OCI-LY7 (cell line): ENCODE data around the gene TNRC6C. TPM values are rescaled to one million over a fixed set of nuclear protein-coding genes. Genes with fewer than 3 reads are reported as not detected.

Source experiments
- BruUV-seq: library from RNA; stranded (reverse); fragments of 400-500 nt; replicated peaks from 2 replicates; lab custom pipeline; 2021; lab: Mats Ljungman, UMichigan
- CTCF ChIA-PET: fragments of 300-600 bp; sonication (Branson Sonifier 250); formaldehyde crosslinking; loops from one replicate; lab custom pipeline; 2022; ENCODE audit warnings: antibody characterized with exemption; ENCODE audit not compliant: unreplicated experiment; lab: Charles Lee
- POLR2A ChIA-PET: fragments of 300-600 bp; sonication (Branson Sonifier 250); formaldehyde crosslinking; loops from one replicate; lab custom pipeline; 2022; ENCODE audit warnings: antibody characterized with exemption; lab: Charles Lee
- DNase-seq: peaks from one replicate; pipeline ENCODE4 v3.0.0-alpha.2; 2015; ENCODE audit warnings: low spot score
- H2AFZ ChIP-seq: fragments of 200-600 bp; sonication (generic), shearing (Covaris generic); 2 replicates; pipeline ENCODE4 v1.6.1; 2014; ENCODE audit warnings: mild to moderate bottlenecking, antibody characterized with exemption, low read length, moderate library complexity
- H3K27ac ChIP-seq: fragments of 200-600 bp; sonication (generic); 2 replicates; pipeline ENCODE4 v1.5.1; 2014; ENCODE audit warnings: mixed run types, low read depth, mild to moderate bottlenecking, moderate library complexity, low read length, inconsistent platforms; ENCODE audit not compliant: poor library complexity, severe bottlenecking
- H3K36me3 ChIP-seq: fragments of 200-600 bp; sonication (generic); 2 replicates; pipeline ENCODE4 v1.6.1; 2014; ENCODE audit warnings: mild to moderate bottlenecking, antibody characterized with exemption, low read length, moderate library complexity, mixed read lengths; ENCODE audit not compliant: insufficient read depth
- H3K4me1 ChIP-seq: fragments of 200-600 bp; sonication (generic); 2 replicates; pipeline ENCODE4 v1.5.1; 2014; ENCODE audit warnings: mild to moderate bottlenecking, low read length; ENCODE audit not compliant: insufficient read depth, poor library complexity, severe bottlenecking
- H3K4me2 ChIP-seq: fragments of 200-600 bp; sonication (generic); 2 replicates; pipeline ENCODE4 v1.6.1; 2014; ENCODE audit warnings: mild to moderate bottlenecking, low read length
- H3K4me3 ChIP-seq: fragments of 200-600 bp; sonication (generic); 2 replicates; pipeline ENCODE4 v1.5.1; 2014; ENCODE audit warnings: mild to moderate bottlenecking, low read depth, low read length; ENCODE audit not compliant: poor library complexity, severe bottlenecking
- H3K79me2 ChIP-seq: fragments of 200-600 bp; sonication (generic); 2 replicates; pipeline ENCODE4 v1.6.1; 2016; ENCODE audit warnings: low read depth, mild to moderate bottlenecking, low read length, moderate library complexity, mixed read lengths; ENCODE audit not compliant: insufficient read depth
- H3K9me2 ChIP-seq: fragments of 200-600 bp; sonication (generic); 2 replicates; pipeline ENCODE4 v1.6.1; 2016; ENCODE audit warnings: mild to moderate bottlenecking, low read length, mixed read lengths; ENCODE audit not compliant: insufficient read depth
- H3K9me3 ChIP-seq: fragments of 200-600 bp; sonication (generic); 2 replicates; pipeline ENCODE4 v1.6.1; 2014; ENCODE audit warnings: mild to moderate bottlenecking, mixed run types, low read length, mixed read lengths
- H4K20me1 ChIP-seq: fragments of 200-600 bp; sonication (generic); 2 replicates; pipeline ENCODE4 v1.6.1; 2014; ENCODE audit warnings: mild to moderate bottlenecking, antibody characterized with exemption, low read length, moderate library complexity, mixed read lengths; ENCODE audit not compliant: insufficient read depth
- EZH2phosphoT487 ChIP-seq: fragments of 200-600 bp; sonication (generic); IDR thresholded peaks from 2 replicates; pipeline ENCODE4 v1.6.1; 2018; ENCODE audit warnings: low read depth, borderline replicate concordance, mild to moderate bottlenecking, mixed run types, antibody characterized with exemption, low read length, moderate library complexity, mixed read lengths
- intact Hi-C: fragments of 100-400 bp; cut with micrococcal nuclease; formaldehyde crosslinking; loops from one replicate; pipeline ENCODE4 v1.10.0; 2022; ENCODE audit not compliant: unreplicated experiment
- total RNA-seq, 2 experiments: library from RNA; depleted of rRNA in 1 of 2; stranded (reverse); fragments of >200 nt in 1 of 2; shearing (Covaris generic) in 1 of 2; gene quantifications; 2 replicates each; pipeline ENCODE4 v1.2.3, GENCODE V29; 2014 to 2022
- TF ChIP-seq, protein P1 (sequence below): fragments of 200-600 bp; sonication (generic); conservative IDR thresholded peaks from 2 replicates; pipeline ENCODE4 v1.5.1; 2014; ENCODE audit warnings: mild to moderate bottlenecking, antibody characterized with exemption, low read length, moderate library complexity, mixed read lengths

The TNRC6C gene
- total RNA-seq, 2 experiments from 2014 or later, result 8.5 to 25.2 TPM

DNA sequence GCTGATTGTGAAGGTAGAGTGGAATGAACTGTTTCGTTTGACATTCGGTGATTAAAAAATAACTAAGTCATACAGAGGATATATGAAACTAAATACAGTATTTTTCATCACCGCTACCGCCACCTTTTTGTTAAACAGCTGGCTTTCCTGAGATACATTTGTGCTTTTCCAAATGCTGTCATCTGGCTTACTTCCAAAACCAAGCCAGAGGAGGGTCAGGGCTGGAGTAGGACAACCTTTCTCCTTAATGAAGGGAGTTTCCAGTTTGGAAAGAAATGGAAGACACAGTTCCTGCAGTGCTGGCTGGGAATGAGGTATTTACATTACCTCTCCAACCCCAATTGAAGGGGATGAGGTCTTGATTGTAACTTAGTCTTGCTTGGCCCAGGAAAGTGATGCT, 3.2 kb downstream of the TNRC6C start:
- no peak overlapping the region for H3K4me3 ChIP-seq
- H3K36me3 ChIP-seq, result no peaks in the 10 kb centered on the region
- peaks cover 29% of the 10 kb centered on the region for H3K4me1 ChIP-seq
- no peaks in the 10 kb centered on the region for H3K9me2 ChIP-seq
- no peak overlapping the region for H3K4me2 ChIP-seq
- TSS peak; percentile 28 for BruUV-seq
- POLR2A ChIA-PET, result interaction anchor here (1.2 kb wide), 1 partner anchor 92 kb away, joined by 3 read pairs; no protein-coding TSS in a partner anchor
- H3K27ac ChIP-seq, result no peak overlapping the region
- DNase-seq, result no peak
- no peaks in the 10 kb centered on the region for H3K9me3 ChIP-seq
- intact Hi-C loops, result no loop called here
- peaks cover 58% of the 10 kb centered on the region for H3K79me2 ChIP-seq
- CTCF ChIA-PET, result no interaction called here
- TF ChIP-seq, protein P1, sequence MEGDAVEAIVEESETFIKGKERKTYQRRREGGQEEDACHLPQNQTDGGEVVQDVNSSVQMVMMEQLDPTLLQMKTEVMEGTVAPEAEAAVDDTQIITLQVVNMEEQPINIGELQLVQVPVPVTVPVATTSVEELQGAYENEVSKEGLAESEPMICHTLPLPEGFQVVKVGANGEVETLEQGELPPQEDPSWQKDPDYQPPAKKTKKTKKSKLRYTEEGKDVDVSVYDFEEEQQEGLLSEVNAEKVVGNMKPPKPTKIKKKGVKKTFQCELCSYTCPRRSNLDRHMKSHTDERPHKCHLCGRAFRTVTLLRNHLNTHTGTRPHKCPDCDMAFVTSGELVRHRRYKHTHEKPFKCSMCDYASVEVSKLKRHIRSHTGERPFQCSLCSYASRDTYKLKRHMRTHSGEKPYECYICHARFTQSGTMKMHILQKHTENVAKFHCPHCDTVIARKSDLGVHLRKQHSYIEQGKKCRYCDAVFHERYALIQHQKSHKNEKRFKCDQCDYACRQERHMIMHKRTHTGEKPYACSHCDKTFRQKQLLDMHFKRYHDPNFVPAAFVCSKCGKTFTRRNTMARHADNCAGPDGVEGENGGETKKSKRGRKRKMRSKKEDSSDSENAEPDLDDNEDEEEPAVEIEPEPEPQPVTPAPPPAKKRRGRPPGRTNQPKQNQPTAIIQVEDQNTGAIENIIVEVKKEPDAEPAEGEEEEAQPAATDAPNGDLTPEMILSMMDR, result no peak
- no peak for TF ChIP-seq EZH2phosphoT487
- H4K20me1 ChIP-seq, result peaks cover 57% of the 10 kb centered on the region
- H2AFZ ChIP-seq, result no peak overlapping the region

DNA sequence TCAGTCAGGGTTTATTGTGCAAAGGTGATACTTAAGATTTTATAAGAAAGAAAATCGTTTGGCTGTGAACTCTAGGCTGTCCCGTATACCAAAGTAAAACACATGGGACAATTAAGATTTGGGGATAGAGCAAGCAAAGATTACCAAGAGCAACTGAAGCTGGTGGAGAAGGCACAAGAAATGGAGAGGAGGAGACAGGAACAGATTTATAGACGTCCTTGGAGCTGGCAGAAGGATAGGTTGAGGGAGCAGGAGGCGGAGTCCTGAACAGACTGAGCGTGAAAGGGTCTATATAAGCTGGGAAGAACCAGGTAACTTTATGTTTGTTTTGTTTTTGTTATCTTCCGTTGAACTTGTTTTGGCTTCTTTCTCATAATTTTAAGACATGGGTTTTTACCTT, 3.8 kb downstream of the TNRC6C start:
- Histone ChIP-seq H3K79me2 (peaks cover 64% of the 10 kb centered on the region), H3K9me3 (no peaks in the 10 kb centered on the region), H3K4me3 (no peak overlapping the region), H3K36me3 (no peaks in the 10 kb centered on the region), H3K4me2 (no peak overlapping the region), H3K9me2 (no peaks in the 10 kb centered on the region), H2AFZ (no peak overlapping the region), H3K4me1 (peaks cover 24% of the 10 kb centered on the region), H4K20me1 (peaks cover 57% of the 10 kb centered on the region), H3K27ac (no peak overlapping the region)
- POLR2A ChIA-PET, result interaction anchor here (1.2 kb wide), 1 partner anchor 93 kb away, joined by 3 read pairs; no protein-coding TSS in a partner anchor
- intact Hi-C loops, result no loop called here
- no peak for DNase-seq
- TF ChIP-seq, protein P1, result no peak
- BruUV-seq, result no TSS peak
- CTCF ChIA-PET, result no interaction called here

DNA sequence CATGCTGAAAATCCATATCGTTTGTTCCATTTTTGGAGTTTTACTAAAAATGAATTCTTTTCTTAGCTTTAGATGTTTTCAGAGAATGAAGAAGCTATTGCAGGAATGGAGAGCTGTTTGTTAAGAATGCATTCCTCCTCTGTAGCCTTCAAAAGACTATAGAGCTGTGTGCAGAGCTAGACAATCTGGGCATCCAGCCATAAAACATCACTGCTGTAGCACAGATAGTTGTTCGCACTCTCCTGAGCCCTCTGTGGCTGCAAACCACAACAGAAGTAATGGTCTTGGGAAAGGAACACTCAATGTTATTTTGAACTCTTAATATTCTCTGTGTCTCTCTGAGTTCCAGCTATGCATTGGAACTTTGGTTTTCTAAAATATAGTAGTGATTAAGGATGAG, 4.9 kb downstream of the TNRC6C start:
- Histone ChIP-seq H3K79me2 (peaks cover 64% of the 10 kb centered on the region), H3K4me1 (peaks cover 20% of the 10 kb centered on the region), H3K4me2 (no peak overlapping the region), H2AFZ (no peak overlapping the region), H4K20me1 (peaks cover 57% of the 10 kb centered on the region), H3K9me3 (no peaks in the 10 kb centered on the region), H3K27ac (no peak overlapping the region), H3K9me2 (no peaks in the 10 kb centered on the region), H3K36me3 (no peaks in the 10 kb centered on the region), H3K4me3 (no peak overlapping the region)
- POLR2A ChIA-PET, result interaction anchor here (0.5 to 1.3 kb wide), 5 partner anchors 8 to 663 kb away, joined by 3 to 7 read pairs (median 3); no protein-coding TSS in a partner anchor
- CTCF ChIA-PET, result no interaction called here
- no peak for DNase-seq
- BruUV-seq, result no TSS peak
- intact Hi-C loops, result no loop called here
- no peak for TF ChIP-seq EZH2phosphoT487
- TF ChIP-seq, protein P1, result no peak
